HL-60 (cell line): ENCODE data around the gene C6.

ENCODE experiments used
- GABPA ChIP-seq: IDR thresholded peaks from 2 replicates; pipeline ENCODE4 v1.6.1; 2012; ENCODE audit warnings: low read depth
- POLR2AphosphoS5 ChIP-seq: IDR thresholded peaks from 2 replicates; pipeline ENCODE4 v1.6.1; 2012; ENCODE audit warnings: low read depth
- SPI1 ChIP-seq: IDR thresholded peaks from 2 replicates; pipeline ENCODE4 v1.6.1; 2012; ENCODE audit warnings: low read depth, mild to moderate bottlenecking, borderline replicate concordance
- TF ChIP-seq, protein P1 (sequence below): IDR thresholded peaks from one replicate; pipeline ENCODE4 v1.5.1; 2011; ENCODE audit warnings: low read length, control low read depth, inconsistent platforms; ENCODE audit not compliant: insufficient read depth

DNA sequence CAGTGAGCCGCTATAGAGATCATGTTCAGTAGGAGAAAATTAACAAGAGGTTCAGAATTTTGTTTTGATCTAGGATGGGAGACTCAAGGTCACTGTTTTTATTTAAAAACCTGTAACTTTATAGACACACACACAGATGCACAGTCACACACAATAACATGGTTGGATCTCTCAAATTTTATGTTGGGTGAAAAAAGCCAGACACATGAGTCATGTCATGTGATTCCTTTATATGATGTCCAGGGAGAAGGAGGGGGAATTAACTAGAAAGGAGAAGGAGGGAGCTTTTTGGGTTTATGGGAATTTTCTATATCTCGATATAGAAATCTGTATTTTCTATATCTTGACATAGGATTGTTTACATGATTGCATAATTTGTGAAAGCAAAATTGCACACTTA, 17.1 kb downstream of the C6 start:
- TF ChIP-seq, protein P1, sequence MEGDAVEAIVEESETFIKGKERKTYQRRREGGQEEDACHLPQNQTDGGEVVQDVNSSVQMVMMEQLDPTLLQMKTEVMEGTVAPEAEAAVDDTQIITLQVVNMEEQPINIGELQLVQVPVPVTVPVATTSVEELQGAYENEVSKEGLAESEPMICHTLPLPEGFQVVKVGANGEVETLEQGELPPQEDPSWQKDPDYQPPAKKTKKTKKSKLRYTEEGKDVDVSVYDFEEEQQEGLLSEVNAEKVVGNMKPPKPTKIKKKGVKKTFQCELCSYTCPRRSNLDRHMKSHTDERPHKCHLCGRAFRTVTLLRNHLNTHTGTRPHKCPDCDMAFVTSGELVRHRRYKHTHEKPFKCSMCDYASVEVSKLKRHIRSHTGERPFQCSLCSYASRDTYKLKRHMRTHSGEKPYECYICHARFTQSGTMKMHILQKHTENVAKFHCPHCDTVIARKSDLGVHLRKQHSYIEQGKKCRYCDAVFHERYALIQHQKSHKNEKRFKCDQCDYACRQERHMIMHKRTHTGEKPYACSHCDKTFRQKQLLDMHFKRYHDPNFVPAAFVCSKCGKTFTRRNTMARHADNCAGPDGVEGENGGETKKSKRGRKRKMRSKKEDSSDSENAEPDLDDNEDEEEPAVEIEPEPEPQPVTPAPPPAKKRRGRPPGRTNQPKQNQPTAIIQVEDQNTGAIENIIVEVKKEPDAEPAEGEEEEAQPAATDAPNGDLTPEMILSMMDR = no peak
- no peak for TF ChIP-seq POLR2AphosphoS5
- TF ChIP-seq GABPA = no peak
- TF ChIP-seq SPI1 = no peak
